Omental fat pad (tissue), 4 donors: ENCODE results near the gene MYO1B. TPM values are rescaled to one million over a fixed set of nuclear protein-coding genes. Genes with fewer than 3 reads are reported as not detected.
A peak's percentile ranks its signal among the peaks of the same experiment; 100 is the strongest.

Experiments used
- ATAC-seq: fragments of 150-250 bp; one replicate; pipeline ENCODE4 v1.9.1; 2016; ENCODE audit warnings: mild to moderate bottlenecking, moderate library complexity; ENCODE audit not compliant: low FRiP score
- DNase-seq: peaks from one replicate; pipeline ENCODE4 v3.0.0-alpha.2; 2019; ENCODE audit warnings: low spot score
- CTCF ChIP-seq, 3 donors: fragments of 450-650 bp; IDR thresholded peaks; one replicate each; pipeline ENCODE4 v1.5.1; 2016 to 2017; ENCODE audit warnings: antibody characterized with exemption in 3 of 3, mild to moderate bottlenecking in 3 of 3, moderate library complexity in 2 of 3
- total RNA-seq, 4 donors: library from RNA; depleted of rRNA; stranded (reverse); fragments of >200 nt; gene quantifications; one replicate each; pipeline ENCODE4 v1.1.0, GENCODE V29; 2016

Gene MYO1B
- 100 to 1,000 TPM in 1 of 4 donors, 10 to 100 TPM in 3; 37.7 to 118 (median 59.8) TPM for total RNA-seq

DNA sequence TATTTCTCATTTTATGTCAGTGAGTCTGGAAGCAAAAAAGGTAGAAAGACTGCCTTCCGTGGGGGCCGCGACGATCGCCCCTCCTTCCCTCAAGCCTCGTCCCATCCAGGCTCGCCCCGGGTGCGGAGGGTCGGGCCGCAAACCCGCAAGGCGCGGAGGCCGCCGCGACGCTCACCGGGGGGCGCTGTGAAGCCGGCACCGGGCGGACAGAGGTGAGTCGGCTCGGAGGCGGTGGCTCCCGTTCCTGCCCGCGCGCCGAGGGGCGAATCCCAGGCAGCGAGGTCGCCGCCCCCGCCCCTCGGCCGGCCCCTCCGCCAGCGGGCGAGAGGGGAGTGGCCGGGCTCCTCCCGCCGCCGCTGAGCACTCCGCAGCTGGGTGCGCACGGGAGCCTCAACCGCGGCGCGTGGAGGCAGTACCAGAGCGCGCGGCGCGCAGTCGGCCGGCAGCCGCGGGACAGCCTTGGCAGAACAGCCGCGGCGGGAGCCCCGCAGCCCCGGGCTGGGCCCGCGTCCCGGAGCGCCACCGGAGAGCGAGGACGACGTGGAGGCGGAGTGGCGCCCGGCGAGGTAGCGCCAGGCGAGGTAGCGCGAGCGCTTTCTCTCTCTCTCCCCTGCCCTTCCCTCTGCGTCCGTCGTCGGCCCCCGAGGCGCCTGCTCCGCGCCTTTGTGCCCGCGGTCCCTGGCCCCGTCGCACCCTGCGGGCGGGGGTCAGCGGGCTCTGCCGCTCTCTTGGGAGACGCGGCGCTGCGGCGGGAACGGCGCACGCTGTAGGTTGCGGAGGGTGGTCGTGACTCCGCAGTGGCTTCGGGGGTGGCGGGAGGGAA is at the start of gene MYO1B:
TSS of gene MYO1B (plus strand) at position 359 of the 823 bp plus-strand sequence. CDS start 31,492 bp downstream, outside the sequence.
- TF ChIP-seq CTCF (IDR thresholded peaks at IDR 0.05): no peak
- DNase-seq (no peak), ATAC-seq (peak; percentile 85)

DNA sequence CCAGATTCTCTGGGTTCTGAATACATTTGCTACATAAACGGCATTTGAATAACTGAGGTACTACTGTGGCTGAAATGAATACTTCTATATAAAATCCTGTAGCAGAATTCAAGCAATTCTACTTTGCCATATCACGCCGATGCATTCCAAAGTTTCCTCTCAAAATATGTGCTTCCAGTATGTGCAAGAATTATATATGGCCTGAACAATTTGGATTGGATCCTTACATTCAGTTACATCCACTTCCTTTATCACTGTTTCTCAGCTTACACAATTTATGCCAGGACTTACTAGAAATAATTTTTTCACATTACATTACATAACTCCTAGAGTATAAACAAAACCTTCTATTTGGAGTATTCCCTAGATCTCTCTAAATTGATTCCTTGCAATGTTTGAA is 48.1 kb upstream of the MYO1B start:
- no peak for ATAC-seq

DNA sequence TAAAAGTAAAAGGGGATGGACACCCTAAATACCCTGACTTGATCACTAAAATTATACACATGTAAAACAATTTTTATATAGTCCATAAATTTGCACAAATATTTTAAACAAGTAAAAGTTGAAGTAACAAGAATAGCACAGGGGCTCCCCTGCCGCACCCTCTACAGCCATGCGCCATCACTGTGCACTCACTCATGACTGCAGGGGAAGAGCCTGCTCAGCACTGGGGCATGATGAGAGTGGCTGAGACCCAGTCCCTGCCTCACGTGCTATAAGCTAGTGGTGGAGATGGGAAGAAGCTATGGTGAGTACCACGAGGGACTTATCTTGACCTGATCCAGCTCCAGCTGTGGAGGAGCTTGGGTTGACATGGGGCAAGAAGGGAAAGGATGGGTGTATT is 46.9 kb upstream of the MYO1B start:
- ATAC-seq (no peak), DNase-seq (no peak)
- no peak for TF ChIP-seq CTCF (IDR thresholded peaks at IDR 0.05)

More for the DNA sequence above, 48.1 kb upstream of the MYO1B start:
- no peak for TF ChIP-seq CTCF (IDR thresholded peaks at IDR 0.05)
- no peak for DNase-seq

DNA sequence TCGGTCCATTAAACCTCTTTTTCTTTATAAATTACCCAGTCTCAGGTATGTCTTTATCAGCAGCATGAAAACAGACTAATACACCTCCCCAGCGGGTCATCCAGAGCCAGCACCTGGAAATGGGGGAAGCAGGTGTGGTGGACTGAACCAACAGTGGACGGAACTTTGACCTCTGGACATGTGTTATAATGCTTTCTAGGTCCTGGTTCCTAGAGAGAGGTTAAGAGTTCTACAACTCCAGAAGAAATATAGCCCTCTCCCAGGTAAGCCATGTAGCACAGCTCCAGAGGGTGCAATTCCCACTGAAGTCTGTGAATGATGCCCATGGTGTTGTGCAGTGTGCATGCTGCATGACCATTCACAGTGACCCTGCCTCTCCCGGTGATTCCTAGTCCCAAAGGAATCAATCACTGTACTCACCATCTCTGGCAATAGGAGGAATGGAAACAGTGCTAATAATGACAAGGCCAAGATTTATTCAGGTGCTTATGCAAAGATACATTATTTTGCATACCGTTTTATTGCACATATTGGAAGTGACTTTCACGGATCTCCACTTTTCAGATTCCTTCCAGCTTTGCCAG is 45.2 kb upstream of the MYO1B start:
- no peak for DNase-seq
- TF ChIP-seq CTCF (IDR thresholded peaks at IDR 0.05): no peak
- ATAC-seq: no peak

DNA sequence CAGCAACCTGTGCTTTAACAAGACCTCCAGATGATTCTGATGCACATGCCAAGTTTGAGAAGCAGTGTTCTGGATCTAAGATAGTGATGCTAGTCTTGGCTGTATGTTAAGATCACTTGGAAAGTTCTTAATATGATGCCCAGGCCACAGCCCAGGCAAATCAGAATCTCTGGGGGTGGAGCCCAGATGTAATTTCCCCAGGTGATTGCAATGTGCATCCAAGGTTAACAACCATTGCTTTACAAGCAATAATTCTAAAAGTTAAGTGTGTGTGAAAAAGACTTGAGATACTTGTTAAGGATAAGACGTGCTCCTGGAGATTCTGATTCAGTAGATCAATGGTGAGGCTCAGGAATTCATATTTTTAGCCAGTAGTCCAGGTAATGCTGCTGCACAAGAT is 44.3 kb upstream of the MYO1B start:
- no peak for TF ChIP-seq CTCF (IDR thresholded peaks at IDR 0.05)
- no peak for DNase-seq
- ATAC-seq: no peak

DNA sequence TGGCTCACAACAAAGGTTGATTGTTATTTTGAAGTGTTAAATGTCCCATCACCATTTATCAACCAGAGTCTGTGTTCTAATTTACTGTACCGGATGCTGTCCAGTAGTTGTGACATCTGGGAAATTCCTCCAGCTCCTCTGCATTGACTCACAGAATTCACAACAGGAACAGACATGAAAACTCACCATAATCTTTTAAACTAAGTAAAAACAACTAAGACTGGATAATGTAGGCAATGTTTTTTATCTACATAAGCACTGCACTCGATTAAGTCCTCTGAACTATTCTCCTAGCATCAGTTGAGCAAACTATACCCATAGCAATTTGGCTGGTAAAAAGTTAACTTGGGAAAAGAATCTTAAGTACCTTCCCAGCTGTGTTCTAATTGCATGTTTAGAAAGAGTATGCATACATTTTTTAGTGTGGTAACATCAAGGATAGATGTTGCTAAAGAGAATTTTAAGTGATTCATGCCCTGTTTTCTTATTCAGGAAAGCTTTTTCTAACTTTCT is 42.9 kb upstream of the MYO1B start:
- TF ChIP-seq CTCF (IDR thresholded peaks at IDR 0.05): no peak
- DNase-seq (no peak), ATAC-seq (peak; percentile 81)
